ENCODE results near the gene P2RX6. TPM values are rescaled to one million over a fixed set of nuclear protein-coding genes. Genes with fewer than 3 reads are reported as not detected.

Gene P2RX6
- total RNA-seq, 1 experiment from 2014 or later = 0.46 TPM

- in situ Hi-C loops (cut with HindIII; ENCODE audit: low pct_unique_long_range_greater_than_20kb, low sequenced_read_pairs) = no loop called here
Observed at GRCh38 chr22:21052715-21053459, 37.9 kb downstream of the P2RX6 start.

DNA sequence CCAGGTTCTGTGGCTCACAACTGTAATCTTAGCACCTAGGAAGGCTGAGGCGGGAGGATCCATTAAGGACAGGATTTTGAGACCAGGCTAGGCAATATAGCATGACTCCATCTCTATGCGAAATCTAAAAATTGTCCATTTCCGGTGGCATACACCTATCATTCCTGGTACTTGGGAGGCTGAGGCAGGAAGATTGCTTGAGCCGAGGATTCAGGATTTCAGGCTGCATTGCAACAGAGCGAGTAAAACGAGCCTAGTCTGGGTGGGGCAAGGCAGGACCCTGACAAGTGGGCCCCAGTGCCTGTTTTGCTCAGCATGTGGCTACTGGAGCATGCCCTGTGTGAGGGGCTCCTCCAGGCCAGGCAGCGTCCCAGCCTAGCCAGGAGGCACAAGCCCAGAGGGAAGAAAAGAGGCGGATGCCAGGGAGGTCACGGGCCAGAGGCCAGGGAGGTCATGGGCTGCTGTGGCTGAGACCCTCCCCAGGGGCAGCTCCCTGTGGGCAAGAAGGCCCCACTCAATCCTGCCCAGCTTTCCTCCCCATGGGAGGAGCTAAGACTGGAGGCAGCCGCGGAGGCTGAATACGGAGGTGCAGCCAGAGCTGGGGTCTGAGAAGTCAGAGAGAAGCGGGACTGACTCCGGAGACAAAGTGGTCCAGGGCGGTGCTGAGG, 39.2 kb downstream of the P2RX6 start:
- intact Hi-C loops (cut with micrococcal nuclease; ENCODE audit: unreplicated experiment) = no loop called here
- POLR2A ChIA-PET = no interaction called here

More at GRCh38 chr22:21052715-21053459, 37.9 kb downstream of the P2RX6 start:
- no peaks in the 10 kb centered on the region for H3K4me1 ChIP-seq (ENCODE audit: control insufficient read depth, insufficient read depth, low read length)
- no peak overlapping the region for H3K4me3 ChIP-seq (ENCODE audit: low read depth in 2 of 2, low read length in 2 of 2)
- BruUV-seq (replicated peaks) = no TSS peak
- no peak overlapping the region for H3K27ac ChIP-seq (ENCODE audit: low read length)
- H3K27me3 ChIP-seq (ENCODE audit: control insufficient read depth, insufficient read depth, low read length) = no peaks in the 10 kb centered on the region
- TF ChIP-seq POLR2AphosphoS5 (IDR thresholded peaks at IDR 0.05; ENCODE audit: low read depth, low read length) (no peak), TCF7L2 (IDR thresholded peaks at IDR 0.05; ENCODE audit: low read depth, low read length) (no peak)
- H3K9me3 ChIP-seq (ENCODE audit: control insufficient read depth, insufficient read depth, low read depth, low read length) = no peaks in the 10 kb centered on the region
- H3K36me3 ChIP-seq (ENCODE audit: control insufficient read depth, insufficient read depth, low read length) = no peaks in the 10 kb centered on the region
- POLR2A ChIA-PET = no interaction called here
- DNase-seq (ENCODE audit: low read depth, low spot score) (no peak), ATAC-seq (no peak)
- CTCF ChIA-PET = no interaction called here
- intact Hi-C loops (cut with micrococcal nuclease; ENCODE audit: unreplicated experiment) = no loop called here

GRCh38 chr22:21054714-21055563, 40.0 kb downstream of the P2RX6 start:
- Histone ChIP-seq H3K9me3 (ENCODE audit: control insufficient read depth, insufficient read depth, low read depth, low read length) (no peaks in the 10 kb centered on the region), H3K27ac (ENCODE audit: low read length) (no peak overlapping the region), H3K27me3 (ENCODE audit: control insufficient read depth, insufficient read depth, low read length) (no peaks in the 10 kb centered on the region), H3K36me3 (ENCODE audit: control insufficient read depth, insufficient read depth, low read length) (no peaks in the 10 kb centered on the region), H3K4me3 (ENCODE audit: low read depth in 2 of 2, low read length in 2 of 2) (no peak overlapping the region), H3K4me1 (ENCODE audit: control insufficient read depth, insufficient read depth, low read length) (no peaks in the 10 kb centered on the region)
- intact Hi-C loops (cut with micrococcal nuclease; ENCODE audit: unreplicated experiment) (no loop called here), in situ Hi-C loops (cut with HindIII; ENCODE audit: low pct_unique_long_range_greater_than_20kb, low sequenced_read_pairs) (no loop called here)
- ChIA-PET CTCF (no interaction called here), POLR2A (no interaction called here)
- no peak; the same call in 1 of the 2 replicates for ATAC-seq
- no peak for DNase-seq (ENCODE audit: low read depth, low spot score)
- BruUV-seq (replicated peaks) = no TSS peak
- TF ChIP-seq, protein P1, sequence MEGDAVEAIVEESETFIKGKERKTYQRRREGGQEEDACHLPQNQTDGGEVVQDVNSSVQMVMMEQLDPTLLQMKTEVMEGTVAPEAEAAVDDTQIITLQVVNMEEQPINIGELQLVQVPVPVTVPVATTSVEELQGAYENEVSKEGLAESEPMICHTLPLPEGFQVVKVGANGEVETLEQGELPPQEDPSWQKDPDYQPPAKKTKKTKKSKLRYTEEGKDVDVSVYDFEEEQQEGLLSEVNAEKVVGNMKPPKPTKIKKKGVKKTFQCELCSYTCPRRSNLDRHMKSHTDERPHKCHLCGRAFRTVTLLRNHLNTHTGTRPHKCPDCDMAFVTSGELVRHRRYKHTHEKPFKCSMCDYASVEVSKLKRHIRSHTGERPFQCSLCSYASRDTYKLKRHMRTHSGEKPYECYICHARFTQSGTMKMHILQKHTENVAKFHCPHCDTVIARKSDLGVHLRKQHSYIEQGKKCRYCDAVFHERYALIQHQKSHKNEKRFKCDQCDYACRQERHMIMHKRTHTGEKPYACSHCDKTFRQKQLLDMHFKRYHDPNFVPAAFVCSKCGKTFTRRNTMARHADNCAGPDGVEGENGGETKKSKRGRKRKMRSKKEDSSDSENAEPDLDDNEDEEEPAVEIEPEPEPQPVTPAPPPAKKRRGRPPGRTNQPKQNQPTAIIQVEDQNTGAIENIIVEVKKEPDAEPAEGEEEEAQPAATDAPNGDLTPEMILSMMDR (IDR thresholded peaks at IDR 0.05) = no peak
- TF ChIP-seq TCF7L2 (IDR thresholded peaks at IDR 0.05; ENCODE audit: low read depth, low read length) (no peak), SIN3A (IDR thresholded peaks at IDR 0.05; ENCODE audit: borderline replicate concordance, insufficient read depth, low read depth, low read length) (no peak), POLR2AphosphoS5 (IDR thresholded peaks at IDR 0.05; ENCODE audit: low read depth, low read length) (no peak)
- TF ChIP-seq, protein P2, sequence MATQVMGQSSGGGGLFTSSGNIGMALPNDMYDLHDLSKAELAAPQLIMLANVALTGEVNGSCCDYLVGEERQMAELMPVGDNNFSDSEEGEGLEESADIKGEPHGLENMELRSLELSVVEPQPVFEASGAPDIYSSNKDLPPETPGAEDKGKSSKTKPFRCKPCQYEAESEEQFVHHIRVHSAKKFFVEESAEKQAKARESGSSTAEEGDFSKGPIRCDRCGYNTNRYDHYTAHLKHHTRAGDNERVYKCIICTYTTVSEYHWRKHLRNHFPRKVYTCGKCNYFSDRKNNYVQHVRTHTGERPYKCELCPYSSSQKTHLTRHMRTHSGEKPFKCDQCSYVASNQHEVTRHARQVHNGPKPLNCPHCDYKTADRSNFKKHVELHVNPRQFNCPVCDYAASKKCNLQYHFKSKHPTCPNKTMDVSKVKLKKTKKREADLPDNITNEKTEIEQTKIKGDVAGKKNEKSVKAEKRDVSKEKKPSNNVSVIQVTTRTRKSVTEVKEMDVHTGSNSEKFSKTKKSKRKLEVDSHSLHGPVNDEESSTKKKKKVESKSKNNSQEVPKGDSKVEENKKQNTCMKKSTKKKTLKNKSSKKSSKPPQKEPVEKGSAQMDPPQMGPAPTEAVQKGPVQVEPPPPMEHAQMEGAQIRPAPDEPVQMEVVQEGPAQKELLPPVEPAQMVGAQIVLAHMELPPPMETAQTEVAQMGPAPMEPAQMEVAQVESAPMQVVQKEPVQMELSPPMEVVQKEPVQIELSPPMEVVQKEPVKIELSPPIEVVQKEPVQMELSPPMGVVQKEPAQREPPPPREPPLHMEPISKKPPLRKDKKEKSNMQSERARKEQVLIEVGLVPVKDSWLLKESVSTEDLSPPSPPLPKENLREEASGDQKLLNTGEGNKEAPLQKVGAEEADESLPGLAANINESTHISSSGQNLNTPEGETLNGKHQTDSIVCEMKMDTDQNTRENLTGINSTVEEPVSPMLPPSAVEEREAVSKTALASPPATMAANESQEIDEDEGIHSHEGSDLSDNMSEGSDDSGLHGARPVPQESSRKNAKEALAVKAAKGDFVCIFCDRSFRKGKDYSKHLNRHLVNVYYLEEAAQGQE (IDR thresholded peaks at IDR 0.05; ENCODE audit: insufficient read depth in 1 of 2, low read depth in 2 of 2, low read length in 1 of 2) = no peak

More for the DNA sequence above, 39.2 kb downstream of the P2RX6 start:
- no peaks in the 10 kb centered on the region for H3K9me3 ChIP-seq (ENCODE audit: control insufficient read depth, insufficient read depth, low read depth, low read length)
- no peak overlapping the region for H3K27ac ChIP-seq (ENCODE audit: low read length)
- in situ Hi-C loops (cut with HindIII; ENCODE audit: low pct_unique_long_range_greater_than_20kb, low sequenced_read_pairs) = no loop called here
- no peaks in the 10 kb centered on the region for H3K27me3 ChIP-seq (ENCODE audit: control insufficient read depth, insufficient read depth, low read length)
- BruUV-seq (replicated peaks) = no TSS peak
- no peaks in the 10 kb centered on the region for H3K4me1 ChIP-seq (ENCODE audit: control insufficient read depth, insufficient read depth, low read length)
- CTCF ChIA-PET = no interaction called here
- no peak overlapping the region for H3K4me3 ChIP-seq (ENCODE audit: low read depth in 2 of 2, low read length in 2 of 2)
- ATAC-seq (no peak), DNase-seq (ENCODE audit: low read depth, low spot score) (no peak)
- H3K36me3 ChIP-seq (ENCODE audit: control insufficient read depth, insufficient read depth, low read length) = no peaks in the 10 kb centered on the region
- TF ChIP-seq TCF7L2 (IDR thresholded peaks at IDR 0.05; ENCODE audit: low read depth, low read length) (no peak), SIN3A (IDR thresholded peaks at IDR 0.05; ENCODE audit: borderline replicate concordance, insufficient read depth, low read depth, low read length) (no peak), POLR2AphosphoS5 (IDR thresholded peaks at IDR 0.05; ENCODE audit: low read depth, low read length) (no peak)
- TF ChIP-seq, protein P1 (IDR thresholded peaks at IDR 0.05) = no peak

Measured in Panc1 (cell line).